IMR-90 (cell line): ENCODE measurements around the gene SYNGR1. TPM values are rescaled to one million over a fixed set of nuclear protein-coding genes. Genes with fewer than 3 reads are reported as not detected.

Source experiments
- ATAC-seq: fragments of 200-7000 bp; cut with Tn5 transposase; 2 replicates; pipeline ENCODE4 v1.9.1; 2020; ENCODE audit warnings: low read depth, mild to moderate bottlenecking, moderate library complexity
- BruUV-seq: library from RNA; stranded (reverse); fragments of 400-500 nt; replicated peaks from 2 replicates; lab custom pipeline; 2021; lab: Mats Ljungman, UMichigan
- CTCF ChIA-PET: fragments of 300-600 bp; formaldehyde crosslinking; extraction: SDS; loops from one replicate; lab custom pipeline; 2021; ENCODE audit warnings: antibody characterized with exemption; lab: Yijun Ruan, JAX
- POLR2A ChIA-PET: fragments of 300-600 bp; sonication (Branson Sonifier 250); formaldehyde crosslinking; loops from one replicate; lab custom pipeline; 2022; ENCODE audit warnings: antibody characterized with exemption; ENCODE audit not compliant: unreplicated experiment; lab: Charles Lee
- DNase-seq: peaks from one replicate; pipeline ENCODE4 v3.0.0; 2013
- H2AFZ ChIP-seq: replicated peaks from 2 replicates; pipeline ENCODE3; 2013; ENCODE audit warnings: low read length, mild to moderate bottlenecking; ENCODE audit not compliant: poor library complexity
- H2AK5ac ChIP-seq: 2 replicates; pipeline ENCODE4 v1.6.1; 2013; ENCODE audit warnings: low read depth, low read length, inconsistent platforms
- H2AK9ac ChIP-seq: replicated peaks from 2 replicates; pipeline ENCODE3; 2013; ENCODE audit warnings: mild to moderate bottlenecking, low read depth, low read length, moderate library complexity; ENCODE audit not compliant: poor library complexity
- H2BK120ac ChIP-seq: 2 replicates; pipeline ENCODE4 v1.6.1; 2013; ENCODE audit warnings: low read depth, low read length, inconsistent platforms
- H2BK15ac ChIP-seq: 3 replicates; pipeline ENCODE4 v1.6.1; 2013; ENCODE audit warnings: low read depth, low read length, inconsistent platforms
- H2BK20ac ChIP-seq: 2 replicates; pipeline ENCODE4 v1.6.1; 2013; ENCODE audit warnings: low read depth, mild to moderate bottlenecking, inconsistent platforms, low read length, moderate library complexity
- H2BK5ac ChIP-seq: 2 replicates; pipeline ENCODE4 v1.6.1; 2013; ENCODE audit warnings: mild to moderate bottlenecking, low read depth, low read length, inconsistent platforms; ENCODE audit not compliant: poor library complexity, severe bottlenecking
- H3K14ac ChIP-seq: replicated peaks from 2 replicates; pipeline ENCODE4 v1.6.1; 2013; ENCODE audit warnings: low read depth, low read length, inconsistent platforms
- H3K18ac ChIP-seq: 2 replicates; pipeline ENCODE4 v1.6.1; 2013; ENCODE audit warnings: low read depth, low read length, control low read depth
- H3K23ac ChIP-seq: 2 replicates; pipeline ENCODE4 v1.6.1; 2013; ENCODE audit warnings: low read depth, low read length, inconsistent platforms
- H3K27ac ChIP-seq: 2 replicates; pipeline ENCODE4 v1.5.1; 2013; ENCODE audit warnings: mild to moderate bottlenecking, control low read depth, low read length; ENCODE audit not compliant: insufficient read depth
- H3K27me3 ChIP-seq: 2 replicates; pipeline ENCODE4 v1.6.1; 2013; ENCODE audit warnings: low read length; ENCODE audit not compliant: control insufficient read depth, insufficient read depth
- H3K36me3 ChIP-seq: 2 replicates; pipeline ENCODE4 v1.6.1; 2013; ENCODE audit warnings: low read length, mixed read lengths; ENCODE audit not compliant: control insufficient read depth, insufficient read depth
- H3K4ac ChIP-seq: 2 replicates; pipeline ENCODE4 v1.6.1; 2013; ENCODE audit warnings: low read depth, low read length, inconsistent platforms
- H3K4me1 ChIP-seq: 2 replicates; pipeline ENCODE4 v1.6.1; 2013; ENCODE audit warnings: low read length, mixed read lengths; ENCODE audit not compliant: control insufficient read depth, insufficient read depth
- H3K4me2 ChIP-seq: 2 replicates; pipeline ENCODE4 v1.6.1; 2013; ENCODE audit warnings: low read depth, mild to moderate bottlenecking, control low read depth, low read length, moderate library complexity
- H3K4me3 ChIP-seq: 2 replicates; pipeline ENCODE4 v1.5.1; 2013; ENCODE audit warnings: low read depth, mild to moderate bottlenecking, control low read depth, low read length, moderate library complexity; ENCODE audit not compliant: insufficient read depth
- H3K56ac ChIP-seq: 2 replicates; pipeline ENCODE4 v1.6.1; 2013; ENCODE audit warnings: low read length, inconsistent platforms; ENCODE audit not compliant: insufficient read depth; ENCODE audit errors: extremely low read depth
- H3K79me1 ChIP-seq, 2 experiments: 2 replicates each; pipeline ENCODE4 v1.6.1; 2013; ENCODE audit warnings: low read length in 2 of 2, inconsistent platforms in 1 of 2, low read depth in 1 of 2
- H3K9ac ChIP-seq: 2 replicates; pipeline ENCODE4 v1.6.1; 2013; ENCODE audit warnings: low read depth, low read length, control low read depth
- H3K9me1 ChIP-seq: 2 replicates; pipeline ENCODE4 v1.6.1; 2013; ENCODE audit warnings: low read length, inconsistent platforms; ENCODE audit not compliant: insufficient read depth
- H3K9me3 ChIP-seq: 2 replicates; pipeline ENCODE4 v1.6.1; 2013; ENCODE audit warnings: low read length; ENCODE audit not compliant: control insufficient read depth, insufficient read depth
- H4K20me1 ChIP-seq: 2 replicates; pipeline ENCODE4 v1.6.1; 2013; ENCODE audit warnings: low read length, inconsistent platforms; ENCODE audit not compliant: insufficient read depth
- H4K5ac ChIP-seq: 2 replicates; pipeline ENCODE4 v1.6.1; 2013; ENCODE audit warnings: mild to moderate bottlenecking, low read depth, low read length, control low read depth
- H4K8ac ChIP-seq, 2 experiments: 2 replicates each; pipeline ENCODE4 v1.6.1; 2013; ENCODE audit warnings: low read depth in 2 of 2, low read length in 2 of 2, control low read depth in 1 of 2, inconsistent platforms in 1 of 2
- H4K91ac ChIP-seq: 2 replicates; pipeline ENCODE4 v1.6.1; 2013; ENCODE audit warnings: low read depth, low read length, inconsistent platforms; ENCODE audit not compliant: insufficient read depth
- CEBPB ChIP-seq: IDR thresholded peaks from 2 replicates; pipeline ENCODE4 v1.6.1; 2012; ENCODE audit warnings: low read depth, low read length, improper control_type of control experiment
- CHD1 ChIP-seq: IDR thresholded peaks from 2 replicates; pipeline ENCODE4 v1.6.1; 2012; ENCODE audit warnings: low read depth, low read length, improper control_type of control experiment
- RAD21 ChIP-seq: IDR thresholded peaks from 2 replicates; pipeline ENCODE4 v1.6.1; 2012; ENCODE audit warnings: low read length, improper control_type of control experiment
- WGBS, 2 experiments: methylation state at CpG; one replicate each; pipeline versions ENCODE4 v1.1.5 to v1.1.7; 2013; ENCODE audit warnings: missing lambda C conversion rate in 2 of 2; ENCODE audit not compliant: insufficient read length in 1 of 2; ENCODE audit errors: extremely low coverage in 2 of 2; 5-methylcytosine and 5-hydroxymethylcytosine counted together
- dilution Hi-C: fragments of 300-500 bp; cut with HindIII; formaldehyde crosslinking; loops from one replicate; pipeline ENCODE4 v1.14.3; 2018; ENCODE audit warnings: low sequenced_read_pairs; ENCODE audit not compliant: unreplicated experiment
- in situ Hi-C: fragments of 300-500 bp; cut with MboI; formaldehyde crosslinking; loops from 3 replicates; pipeline ENCODE4 v1.14.3; 2019; ENCODE audit warnings: low sequenced_read_pairs, inconsistent platforms, mixed read lengths
- intact Hi-C: fragments of 100-400 bp; cut with micrococcal nuclease; formaldehyde crosslinking; loops from 2 replicates; pipeline ENCODE4 v1.10.0; 2022
- polyA plus RNA-seq, 3 experiments: library from polyadenylated mRNA; depleted of rRNA; stranded (reverse); fragments of >200 nt; gene quantifications; 2 replicates each; pipeline ENCODE4 v1.2.3, GENCODE V29; 2012; ENCODE audit warnings: low replicate concordance in 1 of 3
- total RNA-seq: library from RNA; depleted of rRNA; stranded (reverse); fragments of >200 nt; gene quantifications from 2 replicates; pipeline ENCODE4 v1.2.3, GENCODE V29; 2012

The SYNGR1 gene
- total and polyA plus RNA-seq, 2 of the 4 experiments (the other 2 are of a cell fraction): 6.3 to 81.5 TPM

GRCh38 chr22:39360674-39361413 is 11.1 kb downstream of the SYNGR1 start:
- peaks cover 0 to 21% of the 10 kb centered on the region in 2 experiments; a peak in 3 of 4 replicates for H3K79me1 ChIP-seq
- H2AK5ac ChIP-seq: no peak overlapping the region
- no peak overlapping the region for H3K18ac ChIP-seq
- 72% methylated on average over 9 of the region's 14 CpGs; no CpG with 5 or more reads in 1 of the 2 experiments for WGBS, 2 experiments
- H3K4me3 ChIP-seq: no peak overlapping the region
- ChIA-PET POLR2A (no interaction called here), CTCF (no interaction called here)
- no peak overlapping the region for H3K14ac ChIP-seq
- DNase-seq (no peak), ATAC-seq (no peak)
- H3K27me3 ChIP-seq: no peaks in the 10 kb centered on the region
- no peak overlapping the region for H2AK9ac ChIP-seq
- H2BK120ac ChIP-seq: no peak overlapping the region
- in situ Hi-C loops (no loop called here), dilution Hi-C loops (no loop called here), intact Hi-C loops (no loop called here)
- H4K8ac ChIP-seq: no peak overlapping the region
- H2BK15ac ChIP-seq: no peak overlapping the region
- H4K91ac ChIP-seq: no peak overlapping the region
- no peak overlapping the region for H3K9ac ChIP-seq
- no peak overlapping the region for H3K23ac ChIP-seq
- no peak overlapping the region for H3K4ac ChIP-seq
- TF ChIP-seq CHD1 (no peak), RAD21 (no peak), CEBPB (no peak)
- H3K9me1 ChIP-seq: peaks cover 4% of the 10 kb centered on the region; the same call in 1 of the 2 replicates
- no peak overlapping the region for H2BK5ac ChIP-seq
- H3K9me3 ChIP-seq: no peaks in the 10 kb centered on the region
- no peak overlapping the region for H3K27ac ChIP-seq
- peaks cover 5% of the 10 kb centered on the region for H3K36me3 ChIP-seq
- no TSS peak for BruUV-seq
- no peak overlapping the region for H2BK20ac ChIP-seq
- no peak overlapping the region for H3K56ac ChIP-seq
- no peak overlapping the region for H3K4me2 ChIP-seq
- H4K20me1 ChIP-seq: peaks cover 15% of the 10 kb centered on the region
- H2AFZ ChIP-seq: no peak overlapping the region
- peaks cover 8% of the 10 kb centered on the region; the same call in 1 of the 2 replicates for H3K4me1 ChIP-seq
- H4K5ac ChIP-seq: no peak overlapping the region
